GM18505 (cell line): ENCODE results near the gene TMEM108.

Source experiments
- ATAC-seq: cut with Tn5 transposase; IDR thresholded peaks from one replicate; pipeline ENCODE4 v1.9.1; 2021; ENCODE audit not compliant: unreplicated experiment
- POLR2A ChIP-seq: IDR thresholded peaks from 4 replicates; pipeline ENCODE4 v1.6.1; 2011; ENCODE audit warnings: borderline replicate concordance; ENCODE audit not compliant: insufficient read depth, insufficient read length; ENCODE audit errors: extremely low read depth

TMEM108 gene

DNA sequence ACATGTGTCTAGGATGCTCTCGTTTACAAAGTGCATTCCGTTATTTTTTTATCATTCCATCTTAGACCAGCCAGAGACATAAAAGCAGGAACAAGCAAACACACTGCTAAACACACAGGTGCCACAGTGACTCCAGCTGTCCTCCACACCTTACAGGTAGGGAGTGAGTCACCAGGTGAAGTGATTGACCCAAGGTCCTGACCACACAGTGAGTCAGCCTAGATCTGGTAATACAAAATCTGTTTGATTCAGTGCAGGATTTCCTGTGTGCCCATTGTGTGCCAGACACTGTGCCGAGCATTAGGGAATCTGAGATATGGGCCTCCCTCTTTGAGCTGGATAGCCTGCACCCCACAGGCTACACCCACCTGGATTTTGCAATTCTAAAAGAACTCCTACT, 345.0 kb downstream of the TMEM108 start:
- ATAC-seq = no peak
- TF ChIP-seq POLR2A = no peak

GRCh38 chr3:133383741-133384140, 345.6 kb downstream of the TMEM108 start:
- no peak for ATAC-seq
- TF ChIP-seq POLR2A = no peak

GRCh38 chr3:133384331-133385027, 346.3 kb downstream of the TMEM108 start:
- TF ChIP-seq POLR2A = no peak
- peak; percentile 74 for ATAC-seq

- no peak for TF ChIP-seq POLR2A
- no peak for ATAC-seq
Measured at GRCh38 chr3:133386876-133387275, 348.7 kb downstream of the TMEM108 start.

DNA sequence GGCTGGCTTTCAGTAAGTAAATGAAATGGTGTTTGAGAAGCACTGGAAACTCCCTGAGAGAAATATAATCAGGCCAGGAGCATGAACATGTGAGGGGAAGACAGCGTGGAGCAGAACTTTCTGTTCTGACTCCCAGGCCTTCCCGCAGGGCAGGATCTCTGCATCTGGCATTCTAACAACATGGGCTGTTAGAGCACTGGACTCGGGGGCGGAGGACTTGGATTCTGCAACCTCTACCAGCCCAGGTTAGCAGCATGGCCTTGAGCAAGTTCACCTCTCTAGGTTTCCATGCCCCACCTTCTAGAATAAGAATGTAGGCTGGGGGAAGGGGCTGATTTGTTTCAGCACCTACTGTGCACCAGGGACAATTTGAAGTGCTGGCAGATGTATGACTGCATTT, 349.1 kb downstream of the TMEM108 start:
- TF ChIP-seq POLR2A = no peak
- no peak for ATAC-seq

DNA sequence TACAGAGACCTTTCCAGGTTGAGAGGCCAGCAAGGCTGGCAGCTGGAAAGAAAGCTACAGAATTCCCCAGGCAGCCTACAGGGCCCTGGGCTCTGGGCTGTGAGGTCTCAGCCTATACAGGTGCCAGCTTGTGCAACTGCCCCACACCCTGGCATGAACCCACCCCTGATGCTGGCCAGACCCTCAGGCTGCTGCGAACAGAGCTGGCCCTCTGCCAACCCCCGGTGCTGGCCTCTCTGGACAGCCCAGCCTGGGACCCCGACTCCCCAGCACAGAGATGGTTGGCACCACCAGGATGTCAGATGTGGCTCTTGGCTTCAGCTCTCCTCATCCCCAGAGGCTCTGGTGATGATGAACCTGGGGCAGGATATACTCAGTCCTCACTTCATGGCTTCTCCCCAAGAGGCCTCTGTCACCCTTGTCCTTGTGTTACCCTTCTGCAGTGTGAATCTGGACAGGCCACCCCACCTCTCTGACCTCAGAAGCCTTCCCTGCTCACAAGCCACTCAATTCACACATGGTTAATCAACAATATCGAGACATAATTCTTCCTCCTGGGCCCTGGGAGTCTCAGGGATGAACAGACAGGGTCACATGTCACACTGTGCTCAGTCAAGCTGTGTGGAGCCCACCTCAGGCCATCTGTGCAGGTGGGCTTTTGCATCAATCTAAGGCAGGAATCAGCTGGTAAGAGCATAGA, 350.7 kb downstream of the TMEM108 start:
- no peak for ATAC-seq
- TF ChIP-seq POLR2A = no peak

GRCh38 chr3:133390715-133391114, 352.5 kb downstream of the TMEM108 start:
- no peak for ATAC-seq
- TF ChIP-seq POLR2A = no peak

DNA sequence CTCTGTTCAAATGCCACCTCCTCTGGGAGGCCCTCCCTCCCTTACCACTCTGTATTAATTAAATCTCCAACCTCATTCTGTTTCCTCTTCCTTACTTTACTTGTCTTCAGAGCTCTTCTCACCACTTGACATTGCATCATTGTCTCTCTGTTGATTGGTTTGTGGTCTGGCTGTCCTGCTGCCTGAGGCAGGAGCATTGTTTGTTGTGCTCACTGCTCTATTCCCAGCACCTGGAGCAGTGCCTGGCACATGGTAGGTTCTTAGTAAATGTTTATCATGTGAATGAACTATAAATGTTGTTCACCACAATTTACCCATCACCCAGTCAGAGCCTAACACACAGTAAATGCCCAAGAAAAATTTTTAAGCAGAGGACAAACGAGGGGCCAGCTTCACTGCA, 355.0 kb downstream of the TMEM108 start:
- TF ChIP-seq POLR2A = no peak
- ATAC-seq = no peak

- no peak for ATAC-seq
Measured at GRCh38 chr3:133393691-133394474, 355.7 kb downstream of the TMEM108 start.

DNA sequence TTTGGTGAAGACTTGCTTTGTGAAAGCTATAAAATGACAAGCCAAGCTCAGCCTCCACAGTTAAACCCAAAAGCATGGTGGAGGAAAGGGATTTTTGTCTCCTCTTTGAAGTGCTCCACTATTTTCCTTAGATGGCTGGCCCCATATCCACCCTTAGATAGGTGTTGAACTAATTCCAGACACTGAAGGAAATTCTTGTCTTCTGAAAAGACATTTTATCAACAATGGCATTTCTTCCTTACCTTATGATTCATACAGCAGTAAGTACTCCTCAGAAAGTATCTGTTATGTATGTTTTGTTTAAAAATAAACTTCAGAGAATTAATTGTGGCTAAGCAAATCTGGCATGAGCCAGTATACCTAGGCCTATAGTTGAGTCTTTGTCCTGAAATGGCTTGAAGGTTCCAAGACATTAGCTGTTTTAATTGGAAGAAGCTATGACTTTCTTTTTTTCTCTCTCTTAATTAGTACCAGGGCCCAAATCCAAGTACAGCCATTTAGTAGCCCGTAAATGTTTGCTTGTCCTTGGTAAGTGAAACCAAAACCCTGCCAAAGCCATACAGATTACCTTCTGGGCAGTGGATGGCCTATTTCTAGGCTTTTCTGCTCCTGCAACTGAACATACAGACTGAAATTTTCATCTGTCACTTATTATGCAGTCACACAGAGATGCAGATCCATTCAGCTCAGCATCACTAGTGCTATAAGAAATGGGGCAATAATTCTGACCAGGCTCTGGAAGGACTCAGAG, 356.5 kb downstream of the TMEM108 start:
- no peak for ATAC-seq
- TF ChIP-seq POLR2A = no peak

More at GRCh38 chr3:133393691-133394474, 355.7 kb downstream of the TMEM108 start:
- TF ChIP-seq POLR2A = no peak

- TF ChIP-seq POLR2A = no peak
- no peak for ATAC-seq
Measured at GRCh38 chr3:133396906-133397305, 358.7 kb downstream of the TMEM108 start.

GRCh38 chr3:133400006-133400515, 361.9 kb downstream of the TMEM108 start, which contains the start of gene BFSP2:
TSS of gene BFSP2 (plus strand) at chr3:133400056. CDS start at chr3:133400084, 28 bp downstream.
- ATAC-seq = no peak
- TF ChIP-seq POLR2A = no peak
